WI38 (cell line): ENCODE results near the gene CA14.
A peak's percentile ranks its signal among the peaks of the same experiment; 100 is the strongest.

Source experiments
- H3K4me3 ChIP-seq: 2 replicates; pipeline ENCODE4 v1.5.1; 2011; ENCODE audit warnings: low read depth, mild to moderate bottlenecking, control low read depth, low read length
- CTCF ChIP-seq: IDR thresholded peaks from 2 replicates; pipeline ENCODE4 v1.5.1; 2012; ENCODE audit warnings: low read depth, mild to moderate bottlenecking, control low read depth, low read length

The CA14 gene

GRCh38 chr1:150271291-150271959, 13.9 kb downstream of the CA14 start:
- H3K4me3 ChIP-seq: no peak overlapping the region
- TF ChIP-seq CTCF: no peak

- peak overlapping the region; percentile 64 for H3K4me3 ChIP-seq
- no peak for TF ChIP-seq CTCF
Observed at GRCh38 chr1:150273311-150273710, 15.7 kb downstream of the CA14 start.

GRCh38 chr1:150280138-150280707, 22.6 kb downstream of the CA14 start:
- H3K4me3 ChIP-seq: no peak overlapping the region
- no peak for TF ChIP-seq CTCF

GRCh38 chr1:150281221-150281757, 23.7 kb downstream of the CA14 start:
- H3K4me3 ChIP-seq: peak overlapping the region; percentile 55
- TF ChIP-seq CTCF: peak; percentile 31

- peak within 1 kb of the TSS; percentile 61 for H3K4me3 ChIP-seq
- no peak for TF ChIP-seq CTCF
Observed at GRCh38 chr1:150281758-150282557, 24.4 kb downstream of the CA14 start, which contains the start of gene CIART. Gene CIART (plus strand): TSS chr1:150282554. CDS start chr1:150283268, 714 bp downstream.

GRCh38 chr1:150282558-150282958, 25.0 kb downstream of the CA14 start:
- no peak for TF ChIP-seq CTCF
- H3K4me3 ChIP-seq: peak overlapping the region; percentile 61
